H1 (cell line): ENCODE results near the gene IL31.

Source experiments
- CHD1 ChIP-seq: IDR thresholded peaks from 2 replicates; pipeline ENCODE4 v1.6.1; 2012; ENCODE audit warnings: low read depth, low read length, improper control_type of control experiment
- CTCF ChIP-seq, 3 experiments: IDR thresholded peaks; 1 replicate in 2 of 3; 2 replicates in 1 of 3; pipeline versions ENCODE4 v1.5.1 to v1.6.1; 2011; ENCODE audit warnings: low read length in 3 of 3, mild to moderate bottlenecking in 3 of 3, inconsistent platforms in 2 of 3, low read depth in 1 of 3, moderate library complexity in 1 of 3; ENCODE audit not compliant: insufficient read depth in 1 of 3; ENCODE audit errors: control extremely low read depth in 1 of 3
- GABPA ChIP-seq: IDR thresholded peaks from 2 replicates; pipeline ENCODE4 v1.6.1; 2011; ENCODE audit warnings: mild to moderate bottlenecking, low read length, moderate library complexity, borderline replicate concordance; ENCODE audit not compliant: insufficient read depth
- POLR2A ChIP-seq, 2 experiments: IDR thresholded peaks; 1 replicate in 1 of 2; 2 replicates in 1 of 2; pipeline ENCODE4 v1.6.1; 2011; ENCODE audit warnings: low read depth in 2 of 2, low read length in 2 of 2, mild to moderate bottlenecking in 2 of 2; ENCODE audit errors: control extremely low read depth in 1 of 2
- RXRA ChIP-seq: IDR thresholded peaks from 2 replicates; pipeline ENCODE4 v1.6.1; 2011; ENCODE audit warnings: low read depth, mild to moderate bottlenecking, low read length, moderate library complexity; ENCODE audit not compliant: insufficient read depth
- TAF1 ChIP-seq: IDR thresholded peaks from 2 replicates; pipeline ENCODE4 v1.6.1; 2011; ENCODE audit warnings: mild to moderate bottlenecking, low read depth, low read length

- no peak for TF ChIP-seq CHD1
- TF ChIP-seq CTCF (IDR thresholded peaks at IDR 0.05; ENCODE audit: control extremely low read depth in 1 of 3, insufficient read depth in 1 of 3, low read depth in 1 of 3, low read length in 3 of 3) = no peak
- TF ChIP-seq POLR2A (IDR thresholded peaks at IDR 0.05; ENCODE audit: control extremely low read depth in 1 of 2, low read depth in 2 of 2, low read length in 2 of 2) = no peak
- no peak for TF ChIP-seq RXRA
- TF ChIP-seq TAF1 = no peak
- no peak for TF ChIP-seq GABPA
Measured at GRCh38 chr12:122201381-122201780, 27.4 kb upstream of the IL31 start.
